ENCODE results near the gene DCAF15.
"Not testable (repeated sequence)": the region's sequence is repeated elsewhere in the genome, so short reads cannot be mapped to it uniquely, and the experiment has no call there.

DCAF15 gene

DNA sequence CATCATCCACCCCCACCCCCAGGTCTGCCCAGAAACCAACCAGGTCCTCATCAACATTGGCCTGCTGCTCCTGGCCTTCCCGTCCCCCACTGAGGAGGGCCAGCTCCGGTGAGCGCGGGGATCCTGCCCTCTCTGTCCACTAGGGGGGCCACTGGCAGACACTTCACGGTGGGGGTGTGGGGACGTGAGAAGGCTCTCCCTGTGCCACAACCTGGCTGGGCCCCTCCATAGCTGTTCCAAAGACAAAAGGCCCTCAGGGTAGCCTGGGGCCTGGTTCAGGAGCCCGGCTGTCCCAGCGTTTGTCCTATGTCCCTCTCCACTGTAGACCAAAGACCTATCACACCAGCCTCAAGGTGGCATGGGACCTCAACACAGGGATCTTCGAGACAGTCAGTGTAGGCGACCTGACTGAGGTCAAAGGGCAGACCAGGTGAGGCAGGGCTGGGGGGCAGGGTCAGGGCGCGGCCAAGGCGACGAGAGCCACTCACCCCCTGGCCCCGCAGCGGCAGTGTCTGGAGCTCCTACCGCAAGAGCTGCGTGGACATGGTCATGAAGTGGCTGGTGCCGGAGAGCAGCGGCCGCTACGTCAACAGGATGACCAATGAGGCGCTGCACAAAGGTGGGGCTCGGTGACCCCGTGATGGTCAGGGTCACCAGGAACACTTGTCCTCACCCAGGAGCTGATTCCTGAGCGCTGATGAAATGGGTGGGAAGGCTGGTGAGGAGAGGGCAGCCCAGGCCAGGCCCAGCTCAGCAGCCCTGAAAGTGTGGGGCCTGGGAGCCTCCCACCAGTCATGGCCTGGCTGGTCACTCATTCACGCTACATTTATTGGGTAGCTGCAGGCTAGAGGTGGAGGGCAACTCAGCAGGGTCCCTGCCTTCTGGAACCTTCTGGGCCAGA lies 7.9 kb downstream of the DCAF15 start:
- no peak for DNase-seq (ENCODE audit: low spot score)

DNA sequence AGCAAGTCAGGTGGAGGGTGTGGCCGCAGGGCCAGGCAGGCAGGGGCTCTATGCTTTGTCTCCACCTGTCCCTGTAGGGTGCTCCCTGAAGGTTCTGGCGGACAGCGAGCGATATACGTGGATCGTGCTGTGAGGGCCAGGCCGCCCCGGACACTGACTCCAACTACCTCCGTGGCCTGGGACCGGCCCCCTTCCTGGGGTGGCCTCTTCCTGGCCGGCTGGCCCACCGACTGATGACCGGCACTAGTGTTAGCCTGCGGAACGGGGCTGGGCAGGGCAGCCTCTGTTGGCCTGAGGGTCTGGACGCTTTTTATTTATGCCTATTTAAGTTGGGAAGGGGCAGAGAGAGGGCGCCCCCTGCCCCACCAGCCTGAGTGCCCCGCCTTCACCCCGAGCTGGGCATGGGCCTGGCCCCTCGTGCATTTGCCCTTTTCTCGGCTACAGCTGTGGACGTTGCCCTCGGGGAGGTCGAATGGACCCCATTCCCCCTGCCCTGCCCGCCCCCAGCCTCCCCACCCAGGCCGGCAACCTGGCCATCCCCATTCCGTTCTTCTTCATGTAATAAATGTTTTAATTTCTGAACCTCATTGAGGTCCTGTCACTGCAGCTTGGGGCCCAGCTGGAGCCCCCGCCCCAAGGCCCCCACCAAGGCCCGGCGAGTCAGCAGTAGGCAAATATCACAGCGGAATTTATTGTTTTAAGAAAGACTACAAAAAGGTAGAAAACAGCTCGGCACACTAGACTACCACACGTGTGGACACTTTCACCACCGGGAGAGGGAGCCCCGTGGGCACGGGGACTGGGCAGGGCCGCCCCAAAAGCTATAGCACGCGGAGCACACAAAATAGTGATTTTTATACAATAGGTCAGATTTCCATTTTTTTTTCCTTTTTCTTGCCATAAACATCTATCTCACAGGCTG lies 8.8 kb downstream of the DCAF15 start:
- no peak for DNase-seq (ENCODE audit: low spot score)

DNA sequence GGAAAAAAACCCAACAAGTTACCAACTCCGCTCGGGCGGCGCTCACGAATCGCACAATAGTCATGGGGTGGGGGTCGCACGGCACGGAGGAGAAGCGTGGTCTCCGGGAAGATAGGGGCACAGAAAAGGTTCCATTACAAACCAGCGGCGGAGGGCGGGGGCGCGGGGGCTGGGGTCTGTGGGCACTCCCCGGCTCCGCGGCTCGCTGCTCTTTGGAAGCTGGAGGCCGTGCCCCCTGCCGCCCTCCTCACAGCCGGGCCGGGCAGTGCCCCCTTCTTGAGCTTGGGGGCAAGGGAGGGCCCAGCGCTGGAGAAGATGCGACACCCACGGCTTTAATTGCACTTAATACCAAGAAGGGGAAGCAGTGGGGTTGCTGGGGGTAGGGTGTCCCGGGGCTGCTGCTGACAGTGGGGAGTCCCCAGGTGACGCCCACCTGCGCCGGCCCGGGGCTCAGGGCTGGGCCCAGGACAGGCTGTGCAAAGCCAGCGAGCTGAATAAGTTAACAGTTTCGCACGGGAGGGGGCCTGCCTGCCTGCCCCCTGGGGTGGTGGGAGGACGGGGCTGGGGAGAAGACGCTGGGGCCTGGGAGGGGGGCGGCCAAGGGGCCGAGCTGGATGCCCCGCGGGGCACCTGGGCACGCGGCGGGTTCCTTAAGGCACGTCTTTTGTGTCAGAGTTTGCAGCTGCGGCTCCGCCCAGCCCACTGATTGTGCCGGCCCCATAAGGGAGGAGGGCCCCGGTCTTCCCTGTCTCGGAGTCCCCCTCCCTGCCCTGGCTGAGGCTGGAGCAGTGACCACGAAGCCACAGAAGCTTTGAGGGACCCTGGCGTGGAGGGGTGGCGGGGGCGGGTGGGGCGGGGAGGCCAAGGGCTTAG lies 9.8 kb downstream of the DCAF15 start:
- no peak for DNase-seq (ENCODE audit: low spot score)

DNA sequence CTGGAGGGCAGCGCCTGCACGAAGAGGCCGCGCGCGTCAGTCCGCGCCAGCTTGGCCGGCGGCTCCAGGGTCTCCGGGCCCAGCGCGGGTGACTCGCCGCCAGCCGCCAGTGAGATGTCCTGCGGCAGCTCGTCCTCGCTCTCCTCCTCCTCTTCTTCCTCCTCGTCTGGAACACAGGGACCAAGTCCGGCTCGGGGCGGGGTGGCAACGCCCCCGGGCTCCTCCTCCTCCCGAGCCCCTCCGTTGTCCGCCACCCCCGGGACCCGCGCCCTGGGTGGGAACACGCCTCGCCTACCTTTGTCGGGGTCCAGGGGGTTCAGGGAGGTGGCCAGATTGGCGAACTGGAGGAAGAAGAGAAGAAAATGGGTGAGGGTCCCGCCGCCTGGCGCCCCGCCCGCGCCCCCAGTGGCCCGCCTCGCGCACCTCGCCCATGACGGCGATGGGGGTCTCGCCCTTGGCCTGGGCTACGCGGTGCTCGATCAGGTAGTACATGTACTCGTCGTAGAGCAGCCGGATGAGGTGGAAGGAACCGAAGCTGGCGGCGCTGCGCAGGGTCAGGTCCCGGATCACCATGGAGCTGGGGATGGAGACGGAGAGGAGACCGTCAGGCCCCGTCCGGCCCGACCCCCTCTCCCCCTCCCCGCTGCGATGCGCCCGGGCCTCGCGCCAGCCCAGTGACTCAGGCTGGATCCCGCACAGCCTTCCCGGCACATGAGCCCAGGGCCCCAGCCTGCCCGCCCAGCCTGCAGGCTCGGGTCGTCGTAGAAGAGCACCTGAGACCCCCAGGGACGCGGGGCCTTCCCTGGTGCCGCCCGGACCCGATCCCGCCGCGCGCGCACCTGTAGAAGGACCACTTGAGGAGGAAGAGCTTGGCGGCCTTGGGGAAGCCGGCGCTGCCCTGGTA lies 10.6 kb downstream of the DCAF15 start:
- no peak for DNase-seq (ENCODE audit: low spot score)

DNA sequence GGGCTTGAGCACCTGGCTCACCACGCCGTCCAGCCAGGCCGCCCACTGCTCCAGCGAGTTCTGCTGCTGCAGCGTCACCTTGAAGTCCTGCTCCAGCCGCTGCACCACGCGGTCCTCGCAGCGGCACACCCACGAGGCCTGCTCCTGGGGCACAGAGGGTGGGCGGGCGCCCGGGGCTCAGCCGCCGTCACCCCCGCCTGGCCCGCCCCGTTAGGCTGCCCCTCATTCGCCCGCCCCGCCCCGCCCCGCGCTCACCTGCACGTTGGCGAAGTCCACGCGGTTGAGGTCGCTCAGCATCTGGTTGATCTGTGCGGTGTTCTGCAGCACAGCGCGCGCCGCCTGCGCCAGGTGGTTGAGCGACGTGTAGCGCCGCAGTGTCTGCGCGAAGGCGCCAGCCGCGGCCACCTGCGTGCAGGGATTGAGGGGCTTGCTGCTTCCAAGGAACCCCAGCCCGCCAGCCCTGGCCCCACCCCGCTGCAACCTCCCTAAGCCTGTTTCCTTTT lies 11.3 kb downstream of the DCAF15 start:
- no peak for DNase-seq (ENCODE audit: low spot score)

DNA sequence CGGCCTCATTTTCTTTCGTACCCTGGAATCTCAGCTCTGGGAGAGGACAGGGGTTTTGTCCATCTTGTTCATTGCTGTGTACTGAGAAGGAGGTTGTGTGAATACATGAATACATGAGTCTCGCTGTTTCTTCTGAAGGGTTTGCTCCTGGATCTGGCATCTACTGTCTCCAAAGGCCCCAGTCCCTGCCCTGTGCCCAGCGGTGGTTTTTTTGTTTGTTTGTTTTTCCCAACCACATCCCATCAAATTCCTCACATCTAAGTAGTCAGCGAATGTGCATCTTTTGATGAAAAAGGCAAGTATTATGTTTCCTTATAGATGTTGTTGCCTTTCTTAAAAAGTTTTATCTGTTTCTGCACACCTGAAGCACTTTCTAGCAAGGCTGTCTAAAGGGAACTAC lies 12.5 kb downstream of the DCAF15 start:
- DNase-seq (ENCODE audit: low spot score), result no peak

DNA sequence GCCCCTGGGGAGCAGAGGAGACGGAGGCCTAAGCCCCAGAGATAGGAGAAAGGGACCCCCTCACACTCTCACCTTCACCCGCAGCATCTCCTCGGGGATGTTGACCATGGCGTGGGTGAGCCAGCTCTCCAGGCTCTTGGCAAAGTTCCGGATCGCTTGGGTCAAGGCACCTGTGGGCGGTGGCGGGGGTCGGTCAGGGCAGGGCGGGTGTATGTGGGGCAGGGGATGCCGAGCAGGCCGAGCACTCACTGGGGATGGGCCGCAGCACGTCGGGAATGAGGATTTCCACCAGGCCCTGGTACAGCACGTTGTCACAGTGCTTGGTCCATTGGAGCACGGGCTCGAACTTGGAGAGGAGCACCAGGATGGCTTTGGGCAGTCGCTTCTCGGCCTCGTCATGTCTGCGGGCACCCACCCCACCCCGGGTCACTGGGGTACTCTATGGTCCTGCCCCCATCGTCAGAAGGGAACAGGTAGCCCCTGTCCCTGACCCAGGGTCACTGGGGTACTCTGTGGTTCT lies 13.1 kb downstream of the DCAF15 start:
- no peak for DNase-seq (ENCODE audit: low spot score)

DNA sequence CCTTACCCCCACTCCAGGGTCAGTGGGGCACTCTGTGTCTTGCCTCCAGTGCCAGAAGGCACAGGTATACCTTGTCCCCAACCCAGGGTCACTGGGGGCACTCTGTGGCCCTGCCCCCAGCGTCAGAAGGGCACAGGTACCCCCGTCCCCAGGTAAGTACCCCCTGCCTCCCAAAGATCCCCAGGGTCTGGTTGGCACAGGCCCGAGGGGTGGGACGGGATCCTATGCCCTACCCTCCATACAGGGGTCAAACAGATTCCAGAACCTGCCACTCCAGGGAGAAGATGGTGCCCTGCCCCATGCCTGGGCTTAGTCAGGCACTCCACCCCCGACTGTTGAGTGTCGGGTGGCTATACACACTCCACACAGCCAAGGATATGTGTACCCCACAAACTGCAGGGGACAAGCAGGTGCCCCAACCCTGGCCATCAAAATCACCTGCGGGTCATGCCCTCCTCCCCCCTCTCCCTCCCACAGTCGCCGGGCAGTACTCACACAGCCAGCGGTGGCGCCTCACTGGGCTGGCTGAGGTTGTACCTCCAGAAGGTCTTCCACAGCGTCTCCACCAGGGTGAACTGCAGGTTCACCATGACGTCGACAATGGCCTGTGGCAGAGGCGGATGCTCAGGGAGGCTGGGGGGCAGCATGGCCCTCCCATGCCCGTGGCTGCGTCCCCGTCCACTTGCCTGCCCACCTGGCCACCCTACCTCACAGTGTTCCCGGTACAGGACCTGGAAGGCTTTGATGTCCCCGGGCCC lies 13.8 kb downstream of the DCAF15 start:
- DNase-seq (ENCODE audit: low spot score), result no peak

DNA sequence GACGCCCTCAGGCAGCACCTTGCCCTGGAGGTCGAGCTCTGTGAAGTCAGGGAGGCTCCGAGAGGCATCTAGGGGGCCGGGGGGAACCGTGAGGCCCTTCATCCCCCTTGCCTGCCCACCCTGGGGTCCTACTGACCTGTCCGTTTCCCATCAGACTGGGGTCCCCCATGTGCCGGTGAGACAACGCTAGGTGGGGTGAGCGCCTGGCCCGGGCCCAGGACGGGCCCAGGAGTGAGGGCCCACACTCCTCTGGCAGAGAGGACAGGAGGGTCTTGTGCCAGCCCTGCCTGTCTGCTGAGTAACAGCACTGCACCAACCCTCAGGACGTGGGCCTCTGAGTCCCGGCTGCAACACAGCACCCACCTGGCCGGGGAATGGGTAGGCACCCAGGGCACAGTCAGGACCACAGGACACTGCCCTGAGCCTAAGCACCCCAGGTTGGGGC lies 14.4 kb downstream of the DCAF15 start:
- DNase-seq (ENCODE audit: low spot score), result no peak

DNA sequence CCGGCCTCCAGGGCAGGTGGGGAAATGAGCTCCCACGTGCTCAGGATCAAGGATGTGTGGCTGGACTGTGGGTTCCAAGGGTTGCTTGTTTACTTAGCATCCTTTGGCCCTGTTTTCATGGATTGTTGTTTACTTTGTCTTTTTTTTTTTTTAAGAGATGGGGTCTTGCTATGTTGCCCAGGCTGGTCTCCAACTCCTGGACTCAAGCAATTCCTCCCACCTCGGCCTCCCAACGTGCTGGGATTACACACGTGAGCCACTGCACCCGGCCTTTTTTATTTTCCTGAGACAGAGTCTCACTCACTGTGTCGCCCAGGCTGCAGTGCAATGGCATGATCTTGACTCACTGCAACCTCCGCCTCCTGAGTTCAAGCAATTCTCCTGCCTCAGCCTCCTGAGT lies 14.9 kb downstream of the DCAF15 start:
- not testable (repeated sequence) for DNase-seq (ENCODE audit: low spot score)

DNA sequence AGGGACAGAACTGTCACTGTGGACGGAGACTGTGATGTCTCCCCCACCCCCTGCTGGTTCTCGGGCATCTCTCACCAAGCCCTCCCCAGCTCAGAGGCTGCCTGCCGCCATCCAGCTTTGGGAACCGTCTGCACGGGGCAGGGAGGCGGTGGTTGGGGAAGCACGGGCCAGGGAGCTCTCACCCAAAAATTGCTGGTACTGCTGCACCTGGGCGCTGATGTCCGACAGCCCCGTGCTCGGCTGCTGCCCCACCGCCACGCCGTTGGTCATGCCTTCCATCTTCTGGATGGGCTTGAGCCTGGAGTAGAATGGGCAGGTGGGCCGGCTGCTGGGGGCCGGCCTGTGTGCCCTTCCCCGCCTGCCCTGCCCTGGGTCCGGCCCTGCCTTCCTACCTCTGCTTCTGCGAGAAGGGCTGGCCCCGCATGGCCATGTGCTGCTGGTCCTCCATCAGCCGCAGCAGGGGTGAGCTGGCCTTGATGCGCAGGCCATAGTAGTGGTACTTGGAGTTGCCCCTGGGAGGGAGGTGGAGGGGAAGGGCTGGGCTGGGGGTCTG lies 16.1 kb downstream of the DCAF15 start:
- no peak for DNase-seq (ENCODE audit: low spot score)

DNA sequence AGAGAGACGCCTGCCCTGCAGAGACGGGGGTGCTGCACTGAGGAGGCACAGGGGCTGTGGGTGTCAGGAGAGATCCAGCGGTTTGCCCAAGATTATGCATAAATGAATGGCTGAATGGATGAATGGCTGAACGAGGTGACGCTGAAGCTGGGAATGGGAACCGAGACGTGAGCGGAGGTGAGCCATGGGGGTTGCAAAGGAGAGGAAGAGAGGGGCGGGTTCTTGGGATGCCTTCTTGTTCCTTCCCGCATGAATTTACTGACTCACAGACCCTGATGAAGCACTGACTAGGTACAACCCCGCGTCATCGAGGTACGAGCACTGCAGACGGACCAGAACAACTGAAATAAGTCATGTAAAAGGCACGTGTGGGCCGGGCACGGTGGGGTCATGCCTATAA lies 16.7 kb downstream of the DCAF15 start:
- no peak for DNase-seq (ENCODE audit: low spot score)

DNA sequence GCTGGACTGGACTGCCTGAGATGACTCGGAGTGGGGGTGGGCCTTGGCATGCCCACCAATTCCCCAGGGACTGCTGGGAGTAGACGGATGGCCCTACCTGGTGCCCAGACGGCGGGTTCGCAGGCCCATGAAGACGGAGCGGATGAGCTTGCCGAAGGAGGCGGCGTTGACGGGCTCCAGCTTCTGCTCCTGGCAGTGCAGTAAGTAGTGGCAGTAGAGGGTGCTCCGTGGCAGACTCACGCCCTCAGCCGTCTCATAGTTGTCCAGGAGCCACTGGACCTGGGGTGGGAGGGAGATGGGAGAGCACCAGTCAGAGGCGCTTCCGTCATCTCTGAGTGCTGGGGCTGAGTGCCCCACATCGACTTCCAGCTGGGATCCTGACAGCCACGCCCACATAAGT lies 17.6 kb downstream of the DCAF15 start:
- no peak for DNase-seq (ENCODE audit: low spot score)

DNA sequence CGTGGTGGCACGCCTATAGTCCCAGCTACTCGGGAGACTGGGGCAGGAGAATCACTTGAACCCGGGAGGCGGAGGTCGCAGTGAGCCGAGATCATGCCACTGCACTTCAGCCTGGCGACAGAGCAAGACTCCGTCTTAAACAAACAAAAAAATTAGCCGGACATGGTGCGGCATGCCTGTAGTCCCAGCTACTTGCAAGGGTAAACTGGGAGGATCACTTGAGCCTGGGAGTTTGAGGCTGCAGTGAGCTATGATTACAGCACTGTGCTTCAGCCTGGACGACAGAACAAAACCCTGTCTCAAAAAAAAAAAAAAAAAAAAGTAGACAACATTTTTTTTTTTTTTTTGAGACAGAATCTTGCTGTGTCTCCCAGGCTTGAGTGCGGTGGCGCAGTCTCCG lies 19.6 kb downstream of the DCAF15 start:
- DNase-seq (ENCODE audit: low spot score), result not testable (repeated sequence)

DNA sequence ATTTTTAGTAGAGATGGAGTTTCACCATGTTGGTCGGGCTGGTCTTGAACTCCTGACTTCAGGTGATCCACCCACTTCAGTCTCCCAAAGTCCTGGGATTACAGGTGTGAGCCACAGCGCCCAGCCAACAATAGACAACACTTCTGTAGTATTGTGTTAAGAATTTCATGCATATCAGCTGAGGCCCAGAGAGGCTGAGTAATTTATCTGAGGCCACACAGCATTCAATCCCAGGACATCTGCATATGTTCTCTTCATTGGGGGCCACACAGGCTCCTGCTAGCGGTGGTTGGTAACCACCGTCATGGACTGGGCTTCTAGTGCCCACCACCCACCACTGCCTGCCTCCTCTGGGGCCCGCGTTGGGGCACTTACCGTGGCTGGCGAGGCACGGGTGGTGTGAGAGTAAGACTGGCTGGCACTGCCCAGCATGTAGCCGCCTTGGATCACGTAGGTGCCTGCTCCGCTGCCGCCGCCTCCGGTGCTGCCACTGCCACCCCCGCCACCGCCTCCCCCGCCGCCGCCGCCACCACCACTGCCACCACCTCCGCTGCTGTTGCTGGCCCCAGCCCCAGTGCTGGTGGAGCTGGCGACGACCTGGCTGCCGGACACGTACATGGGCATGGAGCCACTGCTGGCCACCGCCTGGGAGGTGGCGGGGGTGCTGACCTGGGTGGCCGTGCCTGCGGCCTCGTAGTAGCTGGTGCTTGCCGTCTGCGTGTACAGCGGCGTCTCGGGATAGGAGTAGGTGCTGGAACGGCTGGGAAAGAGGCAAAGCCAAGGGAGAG lies 20.3 kb downstream of the DCAF15 start:
- DNase-seq (ENCODE audit: low spot score), result no peak

DNA sequence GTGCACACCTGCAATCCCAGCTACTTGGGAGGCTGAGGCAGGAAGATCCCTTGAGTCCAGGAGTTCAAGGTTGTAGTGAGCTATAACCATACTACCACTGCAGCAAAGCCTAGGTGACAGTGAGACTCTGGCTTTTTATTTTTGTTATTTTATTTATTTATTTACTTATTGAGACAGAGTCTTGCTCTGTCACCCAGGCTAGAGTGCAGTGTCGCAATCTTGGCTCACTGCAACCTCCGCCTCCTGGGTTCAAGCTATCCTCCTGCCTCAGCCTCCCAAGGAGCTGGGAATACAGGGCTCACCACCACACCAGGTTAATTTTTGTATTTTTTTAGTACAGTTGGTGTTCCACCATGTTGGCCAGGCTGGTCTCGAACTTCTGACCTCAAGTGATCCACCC lies 21.2 kb downstream of the DCAF15 start:
- DNase-seq (ENCODE audit: low spot score), result not testable (repeated sequence)

DNA sequence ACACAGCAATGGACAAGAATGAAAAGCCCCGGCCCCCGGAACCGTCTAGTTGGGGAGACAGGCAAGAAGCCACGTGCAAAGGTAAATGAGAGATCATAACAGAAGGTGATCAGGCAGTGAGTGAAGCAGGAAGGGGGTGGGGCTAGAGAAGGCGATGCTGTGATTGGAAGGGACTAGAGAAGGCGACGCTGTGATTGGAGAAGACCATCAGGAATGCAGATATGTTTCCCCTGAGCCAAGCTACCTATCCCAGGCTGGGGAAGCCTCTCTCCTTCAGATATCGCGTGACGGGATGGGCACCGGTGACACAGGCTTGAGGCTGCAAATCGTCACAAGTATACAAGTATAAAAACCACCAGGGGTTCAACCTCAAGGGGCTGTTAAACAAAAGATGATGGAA lies 21.8 kb downstream of the DCAF15 start:
- DNase-seq (ENCODE audit: low spot score), result peak; percentile 20

DNA sequence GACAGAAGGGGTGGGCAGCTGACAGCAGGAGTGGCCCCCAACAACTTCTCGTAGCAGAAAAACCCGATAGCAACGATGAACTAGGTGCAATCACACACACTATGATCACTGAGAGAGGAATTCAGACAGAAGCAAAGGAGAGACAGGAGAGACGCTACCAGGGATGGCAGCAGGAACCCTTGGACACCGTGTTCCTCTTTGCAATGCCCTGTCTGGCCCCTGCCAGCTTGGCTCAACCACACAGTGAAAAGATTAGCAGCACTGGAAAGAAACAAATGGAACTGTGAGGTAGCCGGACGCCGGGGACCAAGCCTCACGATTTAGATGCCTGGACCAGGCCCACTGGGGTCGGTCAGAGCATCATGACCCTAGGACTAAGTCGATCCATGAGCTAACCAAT lies 23.6 kb downstream of the DCAF15 start:
- no peak for DNase-seq (ENCODE audit: low spot score)

DNA sequence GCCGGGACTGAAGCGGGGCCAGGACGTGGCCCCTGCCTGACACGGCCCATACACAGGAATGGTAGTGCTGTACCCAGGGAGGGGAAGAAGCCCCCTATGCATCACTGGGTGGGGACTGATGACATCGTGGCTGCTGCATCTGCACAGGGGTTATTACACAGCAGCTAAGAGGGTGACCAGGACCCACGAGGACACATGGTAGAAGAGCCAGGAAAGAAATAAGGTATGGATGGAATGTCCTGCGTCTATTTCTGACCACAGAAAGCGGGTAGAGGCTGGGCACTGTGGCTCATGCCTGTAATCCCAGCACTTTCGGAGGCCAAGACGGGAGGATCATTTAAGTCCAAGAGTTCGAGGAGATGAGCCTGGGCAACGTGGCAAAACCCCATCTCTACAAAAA lies 24.1 kb downstream of the DCAF15 start:
- DNase-seq (ENCODE audit: low spot score), result no peak
